Mesodermal cell (in vitro differentiated cells): ENCODE measurements around the gene FABP3.

Experiments used
- H3K27ac ChIP-seq: 2 replicates; pipeline ENCODE4 v1.7.0; 2013; ENCODE audit warnings: mild to moderate bottlenecking, low read depth, low read length, moderate library complexity; ENCODE audit not compliant: severe bottlenecking
- H3K36me3 ChIP-seq: 2 replicates; pipeline ENCODE4 v1.7.1; 2013; ENCODE audit warnings: mild to moderate bottlenecking, low read length, moderate library complexity; ENCODE audit not compliant: control insufficient read depth, insufficient read depth
- H3K4me1 ChIP-seq: one replicate; pipeline ENCODE4 v1.7.1; 2013; ENCODE audit warnings: mild to moderate bottlenecking, low read length; ENCODE audit not compliant: insufficient read depth, control insufficient read depth, poor library complexity, severe bottlenecking
- H3K4me3 ChIP-seq: 2 replicates; pipeline ENCODE4 v1.7.0; 2013; ENCODE audit warnings: low read length, control low read depth, mild to moderate bottlenecking; ENCODE audit not compliant: insufficient read depth, poor library complexity, severe bottlenecking; ENCODE audit errors: extremely low read depth
- H3K9me3 ChIP-seq: 2 replicates; pipeline ENCODE4 v1.7.1; 2013; ENCODE audit warnings: mild to moderate bottlenecking, low read length, moderate library complexity; ENCODE audit not compliant: control insufficient read depth
- WGBS, 2 experiments: methylation state at CpG; one replicate each; pipeline ENCODE4 v1.1.5; 2013; ENCODE audit warnings: missing lambda C conversion rate in 2 of 2; ENCODE audit not compliant: insufficient coverage in 2 of 2; 5-methylcytosine and 5-hydroxymethylcytosine counted together

FABP3 gene

GRCh38 chr1:31382379-31382989, 9.6 kb upstream of the FABP3 start:
- Histone ChIP-seq H3K36me3 (no peaks in the 10 kb centered on the region), H3K4me1 (peaks cover under 1% of the 10 kb centered on the region), H3K4me3 (no peak overlapping the region), H3K9me3 (no peaks in the 10 kb centered on the region), H3K27ac (no peak overlapping the region)
- WGBS, 2 experiments = 84 to 88% methylated on average over 2 to 3 of the region's 3 CpGs

GRCh38 chr1:31381394-31382294, 8.8 kb upstream of the FABP3 start:
- H3K9me3 ChIP-seq = no peaks in the 10 kb centered on the region
- no peak overlapping the region for H3K4me3 ChIP-seq
- 89 to 96% methylated on average over 5 to 6 of the region's 6 CpGs for WGBS, 2 experiments
- H3K27ac ChIP-seq = no peak overlapping the region
- no peaks in the 10 kb centered on the region for H3K36me3 ChIP-seq
- peaks cover 8% of the 10 kb centered on the region for H3K4me1 ChIP-seq

- Histone ChIP-seq H3K4me1 (peaks cover 15% of the 10 kb centered on the region), H3K4me3 (no peak overlapping the region), H3K36me3 (no peaks in the 10 kb centered on the region), H3K27ac (no peak overlapping the region), H3K9me3 (no peaks in the 10 kb centered on the region)
- WGBS, 2 experiments = 75 to 100% methylated on average over 1 to 3 of the region's 3 CpGs
Observed at GRCh38 chr1:31380181-31380580, 7.3 kb upstream of the FABP3 start.

GRCh38 chr1:31378001-31378400, 5.1 kb upstream of the FABP3 start:
- Histone ChIP-seq H3K4me3 (no peak overlapping the region), H3K27ac (no peak overlapping the region), H3K4me1 (peaks cover 26% of the 10 kb centered on the region), H3K36me3 (no peaks in the 10 kb centered on the region), H3K9me3 (no peaks in the 10 kb centered on the region)

GRCh38 chr1:31377364-31377863, 4.5 kb upstream of the FABP3 start:
- no CpG with 5 or more reads among the region's 3 CpGs for WGBS, 2 experiments
- Histone ChIP-seq H3K4me3 (no peak overlapping the region), H3K36me3 (no peaks in the 10 kb centered on the region), H3K4me1 (peaks cover 31% of the 10 kb centered on the region), H3K9me3 (no peaks in the 10 kb centered on the region), H3K27ac (no peak overlapping the region)

- peaks cover 31% of the 10 kb centered on the region for H3K4me1 ChIP-seq
- H3K36me3 ChIP-seq = no peaks in the 10 kb centered on the region
- H3K4me3 ChIP-seq = no peak overlapping the region
- no peak overlapping the region for H3K27ac ChIP-seq
- WGBS, 2 experiments = 62 to 77% methylated on average over 6 to 7 of the region's 8 CpGs
- no peaks in the 10 kb centered on the region for H3K9me3 ChIP-seq
Observed at GRCh38 chr1:31376375-31377134, 3.7 kb upstream of the FABP3 start.

- Histone ChIP-seq H3K27ac (no peak overlapping the region), H3K9me3 (no peaks in the 10 kb centered on the region), H3K36me3 (no peaks in the 10 kb centered on the region), H3K4me3 (no peak overlapping the region), H3K4me1 (peaks cover 42% of the 10 kb centered on the region)
- 88 to 97% methylated on average over 4 to 5 of the region's 7 CpGs for WGBS, 2 experiments
Observed at GRCh38 chr1:31374511-31375196, 1.8 kb upstream of the FABP3 start.

GRCh38 chr1:31373897-31374486, 1.1 kb upstream of the FABP3 start:
- 36 to 82% methylated on average over 3 to 7 of the region's 11 CpGs for WGBS, 2 experiments
- peak overlapping the region; percentile 96 for H3K27ac ChIP-seq

GRCh38 chr1:31372751-31373055, 173 bp downstream of the FABP3 start:
- WGBS, 2 experiments = 27 to 34% methylated on average over 10 of the region's 10 CpGs
- H3K4me1 ChIP-seq = peaks cover 42% of the 10 kb centered on the region
- H3K4me3 ChIP-seq = peak overlapping the region; percentile 36
- peaks cover 16% of the 10 kb centered on the region for H3K36me3 ChIP-seq
- H3K9me3 ChIP-seq = no peaks in the 10 kb centered on the region
- peak overlapping the region; percentile 96 for H3K27ac ChIP-seq

More at GRCh38 chr1:31373897-31374486, 1.1 kb upstream of the FABP3 start:
- H3K4me1 ChIP-seq = peaks cover 42% of the 10 kb centered on the region
- H3K9me3 ChIP-seq = no peaks in the 10 kb centered on the region
- peak overlapping the region; percentile 36 for H3K4me3 ChIP-seq
- H3K36me3 ChIP-seq = peaks cover 4% of the 10 kb centered on the region

- Histone ChIP-seq H3K4me1 (peaks cover 38% of the 10 kb centered on the region), H3K36me3 (peaks cover 23% of the 10 kb centered on the region), H3K4me3 (peak overlapping the region; percentile 36), H3K9me3 (no peaks in the 10 kb centered on the region), H3K27ac (no peak overlapping the region)
- WGBS, 2 experiments = 80 to 90% methylated on average over 2 to 3 of the region's 3 CpGs
Observed at GRCh38 chr1:31372051-31372450, 825 bp downstream of the FABP3 start.
